Pericardium fibroblast (primary cell): Measurements from ENCODE around the gene TPTE2. TPM values are rescaled to one million over a fixed set of nuclear protein-coding genes. Genes with fewer than 3 reads are reported as not detected.

Experiments
- total RNA-seq: library from RNA; depleted of rRNA; stranded (reverse); fragments of >200 nt; gene quantifications from 2 replicates; pipeline ENCODE4 v1.2.3, GENCODE V29; 2015

The TPTE2 gene
- not detected in 2 replicates for total RNA-seq

GRCh38 chr13:19561127-19561582 is at the start of gene TPTE2:
TPTE2 (minus strand) TSS chr13:19561532; CDS start chr13:19503234, 58,298 bp downstream.

Other genes starting within 250 kb of the TPTE2 start
- 14.8 and 15.6 TPM in 2 replicates for gene MPHOSPH8, start 72.1 kb upstream of the TPTE2 start, total RNA-seq
- gene PSPC1, start 221.4 kb upstream of the TPTE2 start, total RNA-seq, result 26.0 and 41.9 TPM in 2 replicates